GM18873 (cell line): Measurements from ENCODE around the gene C1GALT1.
A peak's percentile ranks its signal among the peaks of the same experiment; 100 is the strongest.
"Not testable (repeated sequence)": the region's sequence is repeated elsewhere in the genome, so short reads cannot be mapped to it uniquely, and the experiment has no call there.

Source experiments
- ATAC-seq: cut with Tn5 transposase; IDR thresholded peaks from one replicate; pipeline ENCODE4 v1.9.1; 2021; ENCODE audit warnings: mild to moderate bottlenecking, moderate library complexity, moderate number of reproducible peaks; ENCODE audit not compliant: unreplicated experiment, low FRiP score

Gene C1GALT1

DNA sequence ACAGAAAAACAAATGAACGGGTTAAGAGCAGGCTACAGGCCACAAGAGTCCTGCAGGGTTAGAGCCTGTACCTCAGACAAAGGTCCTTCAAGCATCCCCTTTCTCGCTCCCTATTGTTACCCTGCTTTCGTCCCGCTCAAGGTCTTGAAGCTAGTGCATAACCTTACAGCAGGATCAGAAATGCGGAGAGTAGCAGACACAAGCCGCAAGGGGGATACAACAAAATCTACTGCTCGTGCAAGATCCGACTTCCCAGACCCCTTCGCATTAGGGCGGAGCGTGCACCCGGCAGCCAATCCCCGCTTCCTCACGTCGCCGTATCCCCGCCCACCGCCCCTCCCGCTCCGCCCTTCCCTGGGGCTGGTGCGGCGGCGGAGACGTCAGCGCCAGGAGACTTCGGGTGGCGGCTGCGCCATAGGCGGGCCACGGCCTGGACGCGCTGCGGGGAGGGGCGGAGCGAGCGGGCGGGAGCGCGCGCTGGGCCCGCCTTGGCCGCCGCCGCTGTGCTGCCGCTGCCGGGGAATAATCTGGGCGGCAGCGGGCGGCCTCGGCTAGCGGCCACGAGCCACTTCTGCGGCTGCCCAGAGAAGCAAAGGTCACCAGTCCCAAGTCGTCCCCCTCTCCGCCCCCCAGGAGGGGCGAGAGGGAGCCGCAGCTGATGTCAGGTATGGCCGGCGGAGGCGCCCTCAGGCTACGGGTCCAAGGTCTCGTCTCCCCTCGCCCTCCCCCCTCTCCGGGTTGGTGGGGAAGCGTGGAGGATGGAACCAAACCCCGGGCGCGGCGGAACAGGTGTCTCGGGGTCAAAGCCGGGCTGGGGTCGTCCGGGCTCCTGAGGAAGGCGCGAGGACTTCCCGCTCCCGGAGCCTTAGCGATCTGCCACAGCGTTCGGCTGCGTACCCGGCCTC is at the start of gene C1GALT1:
C1GALT1 (plus strand) TSS at position 389 of the 905 bp plus-strand sequence. CDS start 51,776 bp downstream, outside the sequence.
- peak; percentile 84 for ATAC-seq

DNA sequence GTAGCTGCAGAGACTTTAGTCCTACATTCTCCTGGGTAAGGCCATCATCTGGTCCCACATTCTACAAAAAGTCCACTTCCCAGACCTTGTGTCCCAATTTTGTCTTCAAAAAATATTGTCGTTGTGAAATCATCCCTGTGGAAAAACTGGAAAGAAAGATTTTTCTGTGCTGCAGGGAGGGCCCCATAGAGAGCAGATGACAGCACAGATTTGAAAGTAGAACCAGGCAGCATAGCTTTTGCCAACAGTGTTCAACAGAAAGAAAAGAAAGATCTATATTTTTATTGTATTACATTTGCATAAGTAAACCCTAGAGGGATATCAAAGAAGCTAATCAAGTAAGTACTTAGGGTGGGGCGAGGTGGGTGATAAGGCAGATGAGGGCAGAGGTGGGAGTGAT is 48.3 kb upstream of the C1GALT1 start:
- no peak for ATAC-seq

DNA sequence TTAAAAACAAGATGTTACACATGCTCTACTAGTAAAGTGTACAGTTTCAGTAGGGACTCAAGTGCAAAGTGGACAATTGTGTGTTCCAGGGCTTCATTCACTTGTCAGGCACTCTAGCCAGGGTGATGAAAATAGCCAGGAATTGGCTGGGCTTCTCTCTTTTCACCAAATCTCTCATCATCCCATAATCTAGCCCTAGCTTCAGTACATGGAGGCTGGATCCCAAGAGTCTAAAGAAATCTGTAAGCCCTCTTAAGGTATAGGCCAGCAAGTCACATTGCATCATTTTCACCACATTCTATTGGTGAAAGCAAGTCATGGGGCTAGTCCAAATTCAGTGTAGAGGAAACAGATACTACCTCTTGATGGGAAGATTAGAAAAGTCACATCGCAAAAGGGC is 47.3 kb upstream of the C1GALT1 start:
- ATAC-seq, result no peak

DNA sequence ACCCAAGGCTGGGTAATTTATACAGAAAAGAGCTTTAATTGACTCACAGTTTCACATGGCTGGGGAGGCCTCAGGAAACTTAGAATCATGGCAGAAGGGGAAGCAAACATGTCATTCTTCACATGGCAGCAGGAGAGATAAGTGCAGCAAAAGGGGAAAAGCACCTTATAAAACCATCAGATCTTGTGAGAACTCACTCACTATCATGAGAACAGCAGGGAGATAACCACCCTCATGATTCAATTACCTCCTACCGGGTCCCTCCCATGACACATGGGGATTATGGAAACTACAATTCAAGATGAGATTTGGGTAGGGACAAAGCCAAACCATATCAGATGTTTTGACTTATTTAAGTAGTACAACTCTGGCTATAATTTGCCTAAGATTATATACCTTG is 46.4 kb upstream of the C1GALT1 start:
- not testable (repeated sequence) for ATAC-seq

DNA sequence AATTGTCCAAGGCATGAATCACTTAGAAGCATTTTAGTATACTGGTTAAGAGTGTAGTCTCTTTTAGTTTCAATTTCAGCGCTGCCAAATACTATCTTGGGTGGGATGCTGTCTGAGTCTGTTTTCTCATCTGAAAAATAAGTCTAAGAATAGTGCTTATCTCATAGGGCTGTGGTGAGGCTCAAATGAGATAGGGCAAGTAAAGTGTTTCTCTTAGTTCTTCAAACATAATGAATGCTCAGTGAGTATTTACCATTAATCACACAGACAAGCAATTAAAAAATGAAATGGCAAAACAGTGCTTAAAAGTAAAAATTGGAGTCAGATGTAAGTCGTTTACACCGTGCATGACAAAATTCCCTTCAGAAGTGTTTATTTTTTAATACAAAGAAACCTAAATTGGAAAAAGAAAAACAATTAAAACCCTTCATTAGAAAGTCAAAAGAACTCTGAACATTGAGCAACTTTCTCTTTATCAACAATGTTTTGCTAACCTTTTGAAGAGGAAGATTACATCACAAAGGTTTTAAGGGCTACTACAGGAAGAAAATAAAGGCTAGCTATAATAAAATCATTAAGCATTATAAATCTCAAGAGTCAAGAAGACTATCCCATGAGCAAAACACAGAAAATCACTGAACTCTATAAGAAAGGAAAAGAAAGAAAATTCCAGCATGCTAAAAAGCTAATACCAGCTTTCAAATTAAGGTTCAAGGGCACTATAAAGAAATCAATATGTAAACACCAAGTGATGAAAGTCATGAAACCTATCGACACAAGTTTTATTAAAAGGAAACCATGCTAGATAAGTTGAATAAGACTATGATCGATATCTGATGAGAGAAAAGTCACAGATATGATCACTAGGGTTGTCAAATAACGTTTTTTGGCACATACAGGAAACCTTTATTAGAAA is 45.6 kb upstream of the C1GALT1 start:
- ATAC-seq, result no peak

DNA sequence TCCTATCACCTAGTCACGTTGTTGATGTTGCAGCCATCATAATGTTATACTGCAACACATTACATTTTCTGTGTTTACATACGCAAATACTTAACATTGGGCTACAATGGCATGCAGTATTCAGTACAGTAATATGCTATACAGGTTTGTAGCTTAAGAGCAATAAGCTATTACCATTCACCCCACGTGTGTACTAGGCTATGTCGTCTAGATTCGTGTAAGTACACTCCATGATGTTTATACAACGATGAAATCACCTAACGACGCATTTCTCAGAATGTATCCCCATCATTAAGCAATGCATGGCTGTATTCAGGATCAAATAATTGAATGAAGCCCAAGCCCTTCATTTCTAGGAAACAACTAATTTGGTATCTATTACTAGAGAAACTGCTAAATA is 43.4 kb upstream of the C1GALT1 start:
- ATAC-seq, result no peak

DNA sequence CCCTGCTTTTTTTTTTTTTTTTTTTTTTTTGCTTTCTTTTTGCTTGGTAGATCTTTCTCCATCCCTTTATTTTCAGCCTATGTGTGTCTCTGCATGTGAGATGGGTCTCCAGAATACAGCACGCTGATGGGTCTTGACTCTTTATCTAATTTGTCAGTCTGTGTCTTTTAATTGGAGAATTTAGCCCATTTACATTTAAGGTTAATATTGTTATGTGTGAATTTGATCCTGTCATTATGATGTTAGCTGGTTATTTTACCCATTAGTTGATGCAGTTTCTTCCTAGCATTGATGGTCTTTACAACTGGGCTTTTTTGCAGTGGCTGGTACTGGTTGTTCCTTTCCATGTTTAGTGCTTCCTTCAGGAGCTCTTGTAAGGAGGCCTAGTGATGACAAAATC is 38.9 kb upstream of the C1GALT1 start:
- ATAC-seq, result not testable (repeated sequence)

DNA sequence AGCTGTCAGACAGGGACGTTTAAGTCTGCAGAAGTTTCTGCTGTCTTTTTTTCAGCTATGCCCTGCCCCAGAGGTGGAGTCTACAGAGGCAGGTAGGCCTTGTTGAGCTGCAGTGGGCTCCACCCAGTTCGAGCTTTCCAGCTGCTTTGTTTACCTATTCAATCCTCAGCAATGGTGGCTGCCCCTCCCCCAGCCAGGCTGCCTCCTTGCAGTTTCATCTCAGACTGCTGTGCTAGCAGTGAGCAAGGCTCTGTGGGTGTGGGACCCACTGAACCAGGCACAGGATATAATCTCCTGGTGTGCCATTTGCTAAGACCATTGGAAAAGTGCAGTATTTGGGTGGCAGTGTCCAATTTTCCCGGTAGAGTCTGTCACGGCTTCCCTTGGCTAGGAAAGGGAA is 37.2 kb upstream of the C1GALT1 start:
- not testable (repeated sequence) for ATAC-seq

DNA sequence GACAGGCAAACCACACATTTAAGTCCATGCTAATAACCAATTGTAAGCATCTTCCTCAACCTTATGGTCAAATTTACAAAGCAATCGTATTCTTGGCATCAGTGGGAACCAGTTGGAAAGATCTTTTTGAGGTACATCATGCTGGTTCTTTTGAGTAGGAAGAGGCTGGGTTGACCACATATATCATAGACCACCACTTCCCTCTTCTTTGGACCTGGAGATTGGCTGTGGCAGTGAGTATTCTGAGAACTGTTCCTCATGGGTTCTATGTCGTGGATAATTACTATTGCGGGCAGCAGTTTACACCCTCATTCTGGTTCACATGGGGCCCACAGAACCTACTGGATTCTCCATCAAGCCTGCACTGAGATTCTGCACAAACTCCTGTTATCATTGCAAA is 35.5 kb upstream of the C1GALT1 start:
- no peak for ATAC-seq

DNA sequence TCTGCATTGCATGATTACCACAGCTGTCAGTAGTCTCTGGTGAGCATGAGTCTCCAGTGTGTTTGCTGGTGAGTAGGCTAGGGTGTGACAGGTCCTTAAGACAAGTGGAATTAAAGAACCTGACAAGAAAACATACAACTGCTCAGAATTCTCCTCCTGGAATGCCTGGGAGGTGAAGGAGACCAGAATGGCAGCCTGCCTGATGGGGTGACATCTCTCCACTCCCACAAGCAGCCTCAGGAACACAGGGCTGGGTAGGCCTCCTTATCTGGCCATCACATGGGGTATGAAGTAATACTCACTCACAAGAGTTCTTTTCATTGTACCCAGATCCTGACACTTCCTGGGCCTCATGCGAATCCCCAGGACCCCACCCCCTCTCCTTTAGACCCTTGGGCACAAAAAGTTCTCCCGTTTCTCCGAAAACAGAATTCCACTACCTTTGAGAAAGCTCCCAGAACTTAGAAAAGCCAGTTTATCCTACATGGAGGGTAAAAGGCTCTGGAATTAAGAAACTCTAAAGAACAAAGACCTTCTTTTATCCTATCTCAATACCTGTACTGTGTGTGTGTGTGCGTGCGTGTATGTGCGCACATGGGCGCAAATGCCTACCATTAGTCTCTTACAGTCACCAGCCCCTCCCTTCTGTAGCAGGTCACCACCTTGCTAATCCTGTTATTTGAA is 33.4 kb upstream of the C1GALT1 start:
- no peak for ATAC-seq

DNA sequence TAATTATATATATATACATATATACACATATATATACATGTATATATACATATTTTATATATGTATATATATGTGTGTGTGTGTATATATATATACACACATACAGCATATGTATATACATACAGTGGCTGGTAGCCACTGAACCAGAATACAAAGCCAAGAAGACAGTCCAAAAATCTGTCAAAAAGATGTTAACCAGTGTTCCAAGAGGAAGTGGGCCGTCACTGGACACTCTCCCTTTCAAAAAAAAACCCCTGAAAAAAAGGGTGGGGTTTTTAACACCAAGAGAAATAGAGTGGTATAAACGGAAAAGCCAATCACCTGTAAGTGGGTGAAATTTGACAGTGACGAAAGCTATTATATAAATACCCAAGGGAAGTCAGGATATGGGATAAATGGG is 31.1 kb upstream of the C1GALT1 start:
- no peak for ATAC-seq

DNA sequence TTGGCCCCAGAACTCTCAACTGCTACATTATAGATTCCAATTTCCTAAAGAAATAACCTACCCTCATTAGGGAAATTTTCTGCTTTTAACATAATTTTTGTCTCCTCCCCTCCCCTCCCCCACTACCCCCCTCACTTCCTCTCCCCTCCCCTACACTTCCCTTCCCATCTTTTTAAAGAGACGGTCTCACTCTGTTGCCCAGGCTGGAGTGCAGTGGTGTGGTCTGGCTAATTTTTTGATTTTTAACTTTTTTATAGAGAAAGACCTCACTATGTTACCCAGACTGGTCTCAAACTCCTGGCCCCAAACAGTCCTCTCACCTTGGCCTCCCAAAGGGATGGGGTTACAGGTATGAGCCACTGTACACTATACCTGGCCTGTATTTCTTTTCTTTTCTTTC is 30.5 kb upstream of the C1GALT1 start:
- no peak for ATAC-seq

DNA sequence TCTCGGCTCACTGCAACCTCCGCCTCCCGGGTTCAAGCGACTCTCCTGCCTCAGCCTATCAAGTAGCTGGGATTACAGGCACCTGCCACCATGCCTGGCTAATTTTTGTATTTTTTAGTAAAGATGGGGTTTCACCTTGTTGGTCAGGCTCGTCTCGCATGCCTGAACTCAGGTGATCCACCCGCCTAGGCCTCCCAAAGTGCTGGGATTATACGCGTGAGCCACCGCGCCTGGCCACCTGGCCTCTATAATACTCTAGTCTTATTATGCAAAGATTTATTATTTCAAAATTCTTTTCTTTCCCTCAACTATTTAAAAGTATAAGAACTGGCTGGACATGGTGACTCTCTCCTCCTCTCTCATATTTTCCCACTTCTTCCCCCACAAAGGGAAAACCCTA is 30.0 kb upstream of the C1GALT1 start:
- no peak for ATAC-seq

DNA sequence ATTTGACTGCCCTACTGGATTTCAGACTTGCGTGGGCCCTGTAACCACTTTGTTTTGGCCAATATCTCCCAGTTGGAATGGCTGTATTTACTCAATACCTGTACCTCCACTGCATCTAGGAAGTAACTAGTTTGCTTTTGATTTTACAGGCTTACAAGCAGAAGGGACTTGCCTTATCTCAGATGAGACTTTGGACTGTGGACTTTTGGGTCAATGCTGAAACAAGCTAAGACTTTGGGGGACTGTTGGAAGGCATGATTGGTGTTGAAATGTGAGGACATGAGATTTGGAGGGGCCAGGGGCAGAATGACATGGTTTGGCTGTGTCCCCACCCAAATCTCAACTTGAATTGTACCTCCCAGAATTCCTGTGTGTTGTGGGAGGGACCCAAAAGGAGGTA is 28.0 kb upstream of the C1GALT1 start:
- not testable (repeated sequence) for ATAC-seq

DNA sequence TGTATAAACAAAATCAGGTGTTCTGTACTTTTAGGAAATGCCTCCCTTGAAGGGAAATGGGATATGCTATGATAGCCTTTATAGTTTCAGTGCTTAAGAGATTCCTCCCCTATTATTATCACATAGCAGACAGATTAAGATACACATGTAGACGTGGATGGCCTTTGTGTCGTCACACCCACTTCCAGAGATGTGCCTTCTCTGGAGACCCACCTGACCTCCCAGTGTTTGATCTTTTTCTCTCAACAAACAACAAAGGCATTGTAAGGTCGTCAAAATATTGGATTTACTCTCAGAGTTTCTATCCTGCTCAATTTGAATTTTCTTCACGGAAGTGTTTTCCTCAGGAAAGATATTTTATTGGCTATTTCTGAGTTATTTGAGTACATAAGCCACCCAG is 25.7 kb upstream of the C1GALT1 start:
- no peak for ATAC-seq

DNA sequence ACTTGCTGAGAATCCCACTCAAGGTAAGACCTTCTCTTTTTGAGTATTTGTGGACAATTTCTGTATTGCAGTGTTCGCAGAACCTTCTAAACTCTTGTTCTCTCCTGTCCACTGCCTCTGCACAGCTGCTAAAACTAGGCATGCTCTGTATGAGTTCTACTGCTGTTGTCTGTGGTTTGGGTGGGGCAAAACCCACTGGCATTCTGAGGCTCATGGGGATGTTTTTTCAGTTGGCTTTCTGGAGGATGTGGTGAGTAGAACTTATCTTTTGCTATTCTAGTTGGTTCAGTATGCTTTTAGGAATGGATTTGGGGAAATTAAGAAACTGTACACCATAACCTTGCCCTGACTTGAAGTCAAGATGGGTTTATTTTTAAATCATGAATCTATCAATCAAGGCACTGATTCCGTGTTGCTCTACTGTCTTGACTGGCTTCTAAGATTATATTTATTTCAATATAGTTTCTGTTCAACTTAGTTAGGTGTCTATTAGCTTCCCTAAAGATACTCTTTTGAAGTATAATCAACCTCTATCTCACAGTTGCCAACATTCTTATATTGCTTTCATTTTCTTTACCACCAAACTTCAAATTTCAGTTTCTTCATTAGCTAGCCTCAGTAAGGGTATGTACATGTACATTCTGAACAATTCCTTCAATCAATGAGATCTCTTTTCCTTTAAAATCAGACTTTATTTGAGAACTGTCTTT is 25.0 kb upstream of the C1GALT1 start:
- peak; percentile 87 for ATAC-seq

DNA sequence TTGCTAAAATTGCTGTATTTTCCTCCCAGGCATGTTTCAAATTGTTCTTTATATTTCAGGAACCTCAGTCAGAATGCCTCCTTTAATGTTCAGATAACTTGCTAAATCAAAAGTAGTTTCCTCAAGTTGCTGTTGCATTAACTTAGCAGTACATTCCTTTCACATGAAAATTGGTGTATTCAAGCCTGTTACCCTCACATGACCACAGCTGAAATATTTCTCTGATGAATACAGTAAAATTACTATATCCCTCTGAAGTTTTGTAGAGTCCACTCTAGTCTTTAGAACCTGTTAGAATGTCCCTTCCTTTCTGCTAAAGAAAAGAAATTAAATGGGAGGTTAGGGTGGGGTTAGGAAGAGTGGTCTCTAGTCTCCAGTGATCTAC is 24.5 kb upstream of the C1GALT1 start:
- ATAC-seq, result no peak

DNA sequence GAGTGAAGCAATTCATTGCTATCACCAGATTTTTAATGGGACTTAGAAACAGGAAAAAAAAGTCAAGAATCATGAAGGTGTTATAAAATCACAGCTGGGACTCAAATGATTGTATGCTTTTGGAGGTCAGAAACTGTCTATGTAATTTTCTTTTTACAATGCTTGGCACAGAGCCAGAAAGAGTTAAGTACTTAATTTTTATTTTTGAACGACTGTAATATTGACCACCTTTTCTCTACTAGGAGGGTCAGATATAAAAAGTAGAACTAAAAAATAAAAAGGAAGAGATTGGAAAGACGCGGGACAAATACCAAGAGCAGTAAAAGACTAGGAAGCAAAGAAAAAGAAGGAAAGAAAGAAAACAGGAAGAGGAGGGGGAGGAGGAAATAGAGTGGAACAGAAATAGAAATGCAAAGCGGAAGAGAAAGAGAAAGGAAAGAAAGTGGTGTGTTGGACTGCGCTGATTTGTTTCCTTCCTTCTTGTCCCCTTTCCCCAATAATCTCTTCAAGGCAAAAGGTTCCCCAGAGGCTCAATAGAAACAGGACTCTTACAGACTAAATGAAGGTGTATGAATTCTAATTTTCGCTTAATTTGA is 23.2 kb upstream of the C1GALT1 start:
- no peak for ATAC-seq

DNA sequence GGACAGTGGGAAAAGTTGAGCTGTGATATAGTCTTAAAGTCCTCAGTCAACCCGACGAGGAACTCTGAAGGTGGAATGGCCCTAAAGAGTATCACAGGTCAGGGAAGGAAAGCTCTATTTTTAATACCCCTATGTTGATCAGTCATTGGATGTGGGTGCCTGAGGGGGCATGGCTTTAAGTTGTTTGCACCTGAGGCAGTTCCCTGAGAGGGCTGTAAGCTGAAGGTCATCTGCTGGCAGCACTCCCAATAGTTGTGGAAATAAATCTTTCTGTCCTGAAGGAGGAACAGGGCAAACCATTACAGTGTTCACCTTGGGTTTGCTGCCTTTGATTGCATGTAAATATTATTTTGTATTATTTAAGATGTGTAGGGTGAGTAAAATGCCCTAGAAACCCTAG is 17.8 kb upstream of the C1GALT1 start:
- no peak for ATAC-seq

DNA sequence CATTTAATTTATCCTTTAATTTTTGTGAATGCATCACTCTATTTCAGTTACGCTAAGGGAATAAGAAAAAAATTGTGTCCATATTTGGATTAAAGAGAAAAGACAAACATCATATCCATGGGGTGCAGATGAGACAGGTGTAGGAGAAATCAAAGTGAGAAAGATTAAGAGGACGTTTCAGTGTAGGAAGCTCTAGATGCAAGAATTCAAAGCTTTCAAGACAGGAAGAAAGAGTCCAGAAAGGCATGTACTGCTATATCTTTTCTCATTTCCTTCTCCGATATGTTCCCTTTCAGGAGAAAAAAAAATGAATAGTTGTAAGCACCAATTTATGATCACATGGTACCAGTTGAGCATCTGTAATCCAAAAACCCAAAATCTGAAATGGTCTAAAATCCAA is 17.0 kb upstream of the C1GALT1 start:
- ATAC-seq, result no peak
